Fibroblast of villous mesenchyme (primary cell): ENCODE data around the gene ANXA4. TPM values are rescaled to one million over a fixed set of nuclear protein-coding genes. Genes with fewer than 3 reads are reported as not detected.

Source experiments
- DNase-seq: peaks from one replicate; pipeline ENCODE4 v3.0.0-alpha.2; 2010; ENCODE audit warnings: low read depth
- H3K4me3 ChIP-seq: 2 replicates; pipeline ENCODE4 v1.5.1; 2011; ENCODE audit warnings: low read depth, mild to moderate bottlenecking, low read length
- total RNA-seq: library from RNA; depleted of rRNA; stranded (reverse); fragments of >200 nt; gene quantifications from 2 replicates; pipeline ENCODE4 v1.2.3, GENCODE V29; 2012
- TF ChIP-seq, protein P1 (sequence below): IDR thresholded peaks from 2 replicates; pipeline ENCODE4 v1.5.1; 2012; ENCODE audit warnings: low read depth, mild to moderate bottlenecking, low read length; ENCODE audit not compliant: insufficient read depth

Gene ANXA4
- 27.1 and 35.8 TPM in 2 replicates for total RNA-seq

- DNase-seq: peak; percentile 77
- TF ChIP-seq, protein P1, sequence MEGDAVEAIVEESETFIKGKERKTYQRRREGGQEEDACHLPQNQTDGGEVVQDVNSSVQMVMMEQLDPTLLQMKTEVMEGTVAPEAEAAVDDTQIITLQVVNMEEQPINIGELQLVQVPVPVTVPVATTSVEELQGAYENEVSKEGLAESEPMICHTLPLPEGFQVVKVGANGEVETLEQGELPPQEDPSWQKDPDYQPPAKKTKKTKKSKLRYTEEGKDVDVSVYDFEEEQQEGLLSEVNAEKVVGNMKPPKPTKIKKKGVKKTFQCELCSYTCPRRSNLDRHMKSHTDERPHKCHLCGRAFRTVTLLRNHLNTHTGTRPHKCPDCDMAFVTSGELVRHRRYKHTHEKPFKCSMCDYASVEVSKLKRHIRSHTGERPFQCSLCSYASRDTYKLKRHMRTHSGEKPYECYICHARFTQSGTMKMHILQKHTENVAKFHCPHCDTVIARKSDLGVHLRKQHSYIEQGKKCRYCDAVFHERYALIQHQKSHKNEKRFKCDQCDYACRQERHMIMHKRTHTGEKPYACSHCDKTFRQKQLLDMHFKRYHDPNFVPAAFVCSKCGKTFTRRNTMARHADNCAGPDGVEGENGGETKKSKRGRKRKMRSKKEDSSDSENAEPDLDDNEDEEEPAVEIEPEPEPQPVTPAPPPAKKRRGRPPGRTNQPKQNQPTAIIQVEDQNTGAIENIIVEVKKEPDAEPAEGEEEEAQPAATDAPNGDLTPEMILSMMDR: no peak
- peak within 1 kb of the TSS; percentile 72 for H3K4me3 ChIP-seq
Measured at GRCh38 chr2:69741575-69742321, at the start of gene ANXA4. Gene ANXA4 (plus strand): TSS chr2:69742134. CDS start chr2:69781566, 39,432 bp downstream.

GRCh38 chr2:69692424-69692823 lies 49.5 kb upstream of the ANXA4 start:
- peak; percentile 57 for DNase-seq
- H3K4me3 ChIP-seq: no peak overlapping the region

DNA sequence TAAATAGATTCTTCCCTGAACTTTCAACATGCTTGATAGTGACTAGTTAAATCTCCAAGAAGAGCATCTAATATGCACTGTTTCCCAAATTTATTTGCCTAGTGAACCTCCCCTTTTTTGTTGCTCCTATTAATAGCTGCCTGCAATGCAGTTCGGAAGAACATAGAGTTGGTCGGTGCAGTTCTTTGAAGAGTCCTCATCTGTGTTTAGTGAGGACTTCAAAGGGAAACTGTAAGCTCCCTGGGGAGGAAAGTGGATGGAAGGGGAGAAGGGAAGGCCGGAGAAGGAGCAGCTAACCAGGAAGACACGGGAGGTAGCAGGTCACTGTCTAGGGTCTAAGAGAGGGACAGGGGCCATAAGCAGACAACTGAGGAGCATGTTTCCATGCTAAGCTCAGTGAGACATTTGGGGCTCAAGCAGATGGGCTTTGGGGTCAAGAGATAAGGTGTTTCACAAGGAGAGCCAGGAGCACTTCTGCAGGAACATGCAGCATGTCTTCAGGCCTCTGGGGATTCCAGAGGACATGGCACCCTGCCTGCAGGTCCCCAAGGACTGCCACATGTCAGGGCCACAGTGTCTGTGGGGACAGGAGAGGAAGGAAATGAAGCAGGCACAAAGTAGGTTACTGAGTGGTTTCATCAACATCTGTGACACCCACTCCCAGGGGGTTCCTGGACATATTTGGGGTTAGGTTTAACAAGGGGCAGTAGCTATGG lies 48.7 kb upstream of the ANXA4 start:
- no peak overlapping the region for H3K4me3 ChIP-seq
- TF ChIP-seq, protein P1: no peak
- no peak for DNase-seq

More at GRCh38 chr2:69692424-69692823, 49.5 kb upstream of the ANXA4 start:
- TF ChIP-seq, protein P1: no peak

DNA sequence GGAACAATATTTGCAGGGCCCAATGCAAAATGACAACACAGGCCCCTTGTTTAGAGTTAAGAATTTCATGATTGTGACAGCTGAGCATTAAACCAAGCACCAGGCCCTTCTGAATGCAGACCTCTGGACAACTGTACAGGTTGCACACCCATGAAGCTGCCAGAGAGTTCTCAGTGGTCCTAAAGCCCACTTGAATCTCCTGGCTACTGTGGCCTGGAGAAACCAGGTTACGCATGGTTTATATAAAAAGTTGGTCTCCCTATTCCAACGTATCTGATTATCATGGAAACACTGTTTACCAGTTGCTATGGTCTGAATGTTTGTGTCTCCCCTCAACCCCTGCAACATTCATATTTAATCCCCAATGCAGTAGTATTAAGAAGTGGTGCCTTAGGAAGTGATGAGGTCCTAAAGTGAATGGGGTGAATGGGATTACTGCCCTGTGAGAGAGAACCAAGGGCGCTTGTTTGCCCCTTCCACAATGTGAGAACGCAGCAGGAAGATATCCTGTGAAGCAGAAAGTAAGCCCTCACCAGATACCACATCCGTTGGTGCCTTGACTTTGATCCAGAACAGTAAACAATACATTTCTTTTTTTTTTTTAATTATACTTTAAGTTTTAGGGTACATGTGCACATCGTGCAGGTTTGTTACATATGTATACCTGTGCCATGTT lies 48.0 kb upstream of the ANXA4 start:
- DNase-seq: no peak
- TF ChIP-seq, protein P1: no peak
- no peak overlapping the region for H3K4me3 ChIP-seq

GRCh38 chr2:69694894-69695849 lies 46.8 kb upstream of the ANXA4 start:
- TF ChIP-seq, protein P1: no peak
- DNase-seq: peak; percentile 86
- H3K4me3 ChIP-seq: no peak overlapping the region

DNA sequence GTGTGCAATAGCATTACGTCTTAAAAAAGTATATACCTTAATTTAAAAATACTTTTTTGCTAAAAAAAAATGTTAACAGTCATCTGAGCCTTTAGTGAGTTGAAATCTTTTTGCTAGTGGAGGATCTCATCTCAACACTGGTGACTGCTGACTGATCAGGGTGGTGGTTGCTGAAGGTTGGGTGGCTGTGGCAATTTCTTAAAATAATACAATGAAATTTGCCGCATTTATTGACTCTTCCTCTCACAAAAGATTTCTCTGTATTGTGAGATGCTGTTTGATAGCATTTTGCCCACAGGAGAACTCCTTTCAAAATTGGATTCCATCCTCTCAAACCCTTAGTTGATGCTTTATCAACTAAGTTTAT lies 46.1 kb upstream of the ANXA4 start:
- no peak overlapping the region for H3K4me3 ChIP-seq
- no peak for DNase-seq
- TF ChIP-seq, protein P1: no peak
